G401.6 (cell line): Measurements from ENCODE around the gene SSRP1.
"Not testable (repeated sequence)": the region's sequence is repeated elsewhere in the genome, so short reads cannot be mapped to it uniquely, and the experiment has no call there.

ENCODE experiments used
- FAIRE-seq: peaks from 2 replicates; lab custom pipeline; 2012; peaks lifted over from hg19 to GRCh38; lab: Jason Lieb, UNC

Gene SSRP1

DNA sequence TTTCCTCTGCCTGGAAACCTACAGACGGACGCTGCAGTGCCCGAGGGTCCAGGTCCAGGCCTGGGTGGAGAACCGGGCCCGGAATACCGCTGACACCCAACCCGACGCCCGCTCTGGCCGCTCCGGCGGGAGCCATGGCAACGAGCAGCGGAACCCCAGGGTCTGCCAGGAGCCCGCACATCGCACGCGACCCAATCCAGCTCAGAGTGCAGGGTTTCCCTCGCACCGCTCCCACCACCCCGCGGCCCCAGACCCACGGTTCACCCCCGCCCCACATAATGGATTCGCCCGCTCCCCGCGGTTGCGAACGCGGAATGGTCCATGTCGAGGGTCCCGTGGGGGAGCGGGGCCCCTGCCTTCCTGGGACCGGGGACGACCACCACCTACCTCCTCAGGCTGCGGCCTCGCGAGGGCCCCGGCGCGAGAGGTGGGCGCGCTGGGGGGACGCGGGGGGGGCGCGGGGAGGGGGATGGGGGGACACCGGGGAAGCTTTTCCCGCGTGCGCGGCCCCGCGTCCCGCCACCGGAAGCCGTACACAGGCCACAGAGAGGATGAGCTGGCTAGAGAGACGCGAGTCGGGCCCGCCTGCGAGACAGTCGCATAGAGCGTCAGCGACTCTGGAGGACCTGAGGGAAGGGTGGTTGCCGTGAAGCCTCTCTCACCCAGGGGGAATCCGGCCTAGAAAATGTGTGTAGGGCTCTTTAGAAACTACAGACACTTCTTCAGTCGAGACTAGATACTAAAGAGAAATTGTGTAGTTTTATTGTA, at the start of gene SSRP1:
Gene SSRP1, minus strand, starts transcription at position 550 of the 768 bp plus-strand sequence. CDS start 771 bp downstream, outside the sequence.
- no peak for FAIRE-seq

DNA sequence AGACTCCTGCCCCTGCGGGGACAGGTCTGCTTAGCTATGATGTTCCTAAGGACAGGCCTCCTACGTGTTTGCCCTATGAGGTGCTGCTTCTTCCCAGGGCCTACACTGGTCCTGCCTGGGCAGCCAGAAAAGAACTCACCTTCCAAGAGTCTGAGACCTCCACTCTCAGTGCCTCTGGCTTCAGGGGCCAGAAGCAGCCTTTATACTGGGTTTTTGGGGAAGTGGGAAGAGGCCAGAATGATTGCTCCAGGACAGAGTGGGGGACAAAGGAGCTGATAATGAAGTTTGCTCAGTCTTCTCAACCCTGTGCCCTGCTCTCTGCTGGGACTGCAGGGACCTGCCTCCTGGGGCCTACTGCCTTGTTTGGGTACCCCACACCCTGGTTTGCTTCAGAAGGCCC, 45.3 kb upstream of the SSRP1 start, which contains the start of gene PRG3:
Gene PRG3, minus strand, starts transcription at position 176 of the 400 bp plus-strand sequence. CDS start 442 bp downstream, outside the sequence.
- no peak for FAIRE-seq

DNA sequence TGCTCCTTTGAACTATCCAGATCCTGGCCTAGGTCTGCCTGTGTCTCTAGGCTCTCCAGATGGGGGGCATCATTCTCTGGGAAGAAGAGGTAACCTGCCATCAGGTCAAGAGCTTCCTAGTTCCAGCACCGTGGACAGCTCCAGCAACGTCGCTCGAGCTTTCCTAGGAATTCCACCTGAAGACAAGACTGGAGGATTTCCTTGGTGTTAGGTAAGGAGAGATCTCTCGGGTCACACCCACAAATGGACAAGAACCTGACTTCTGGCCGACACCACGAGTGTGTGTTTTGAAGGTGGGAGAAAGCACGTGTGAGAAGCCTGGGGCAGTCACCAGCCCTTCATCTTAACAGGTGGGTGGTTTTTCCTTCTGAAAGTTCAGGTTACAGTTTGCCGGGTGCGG, 44.0 kb upstream of the SSRP1 start:
- no peak for FAIRE-seq

DNA sequence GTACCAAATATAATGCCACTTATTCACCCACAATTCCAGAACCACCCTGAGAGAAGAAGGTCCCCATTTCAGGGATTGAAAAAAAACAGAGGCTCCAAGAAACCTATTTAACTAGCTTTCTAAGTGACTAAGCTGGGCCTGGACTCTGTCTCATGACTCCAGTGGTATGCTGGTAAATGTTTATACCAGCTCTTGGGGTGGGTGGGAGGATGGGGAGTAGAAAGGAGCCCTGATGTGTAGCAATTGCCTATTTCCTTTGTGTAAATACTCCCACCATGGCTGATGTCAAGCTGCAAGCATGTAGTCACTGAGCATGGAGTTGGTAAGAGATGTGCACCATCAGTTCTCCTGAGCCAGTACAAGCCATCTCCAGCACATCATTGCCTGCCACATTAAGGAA, 42.5 kb upstream of the SSRP1 start:
- FAIRE-seq, result no peak

DNA sequence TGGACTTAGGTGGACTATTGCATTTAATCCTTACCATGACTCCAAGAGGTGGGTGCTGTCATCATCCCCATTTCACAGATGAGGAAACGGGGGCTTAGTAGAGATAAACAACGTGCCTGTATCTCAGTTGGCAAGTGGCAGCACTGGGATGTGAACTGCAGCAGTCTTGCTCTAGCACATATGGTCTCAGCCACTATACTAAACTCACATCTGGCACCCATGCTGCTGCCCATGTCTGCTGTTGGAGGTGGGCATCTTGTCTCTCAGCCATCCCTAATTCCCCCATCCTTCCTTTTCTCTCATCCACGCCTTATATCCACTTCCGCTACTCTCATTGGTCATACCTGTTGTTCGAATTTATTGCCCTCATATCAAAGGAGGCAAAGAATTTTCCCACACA, 41.4 kb upstream of the SSRP1 start:
- no peak for FAIRE-seq

DNA sequence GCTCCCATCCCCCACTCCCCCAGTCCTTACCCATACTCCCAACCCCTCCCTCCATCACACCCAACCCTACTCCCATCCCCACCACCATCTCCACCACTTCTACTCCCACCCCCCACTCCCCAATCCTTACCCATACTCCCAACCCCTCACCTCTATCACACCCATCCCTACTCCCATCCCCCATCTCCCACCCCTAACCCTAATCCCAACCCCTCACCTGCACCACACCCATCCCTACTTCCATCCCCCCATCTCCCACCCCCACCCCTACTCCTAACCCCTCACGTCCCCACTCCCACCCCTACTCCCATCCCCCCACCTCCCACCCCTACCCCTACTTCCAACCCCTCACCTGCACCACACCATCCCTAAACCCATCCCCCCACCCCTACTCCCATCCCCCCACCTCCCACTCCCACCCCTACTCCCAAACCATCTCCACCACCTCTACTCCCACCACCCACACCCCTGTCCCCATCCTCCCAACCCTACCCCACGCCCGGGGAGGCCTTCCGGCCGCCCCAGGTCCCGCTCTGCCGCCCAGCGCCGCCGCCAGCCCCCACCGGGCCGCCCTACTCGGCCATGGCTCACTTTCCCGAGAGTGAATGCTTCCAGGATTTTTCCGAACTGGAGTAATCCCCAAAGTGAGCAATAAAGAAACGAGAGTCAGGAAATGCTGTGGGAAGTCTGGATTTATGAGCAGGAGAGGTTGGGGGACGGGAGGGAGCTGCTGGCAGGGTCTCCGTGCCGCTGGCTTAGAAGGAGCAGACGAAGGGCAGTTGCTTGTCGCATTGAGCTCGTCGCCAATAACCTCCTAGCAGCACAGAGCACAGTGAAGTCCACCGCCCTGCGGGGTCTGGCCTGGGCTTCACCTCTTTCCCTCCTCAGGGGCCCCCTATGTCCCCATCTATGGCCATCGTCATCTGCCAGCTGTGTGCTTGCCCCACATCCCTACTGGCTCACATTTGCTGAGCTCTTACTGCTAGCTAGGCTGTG, 40.7 kb upstream of the SSRP1 start:
- no peak for FAIRE-seq

- FAIRE-seq, result no peak
Measured at GRCh38 chr11:57375490-57375889, 39.8 kb upstream of the SSRP1 start.

GRCh38 chr11:57374966-57375365, 39.3 kb upstream of the SSRP1 start:
- no peak for FAIRE-seq

- FAIRE-seq, result no peak
Measured at GRCh38 chr11:57373146-57373545, 37.5 kb upstream of the SSRP1 start.

DNA sequence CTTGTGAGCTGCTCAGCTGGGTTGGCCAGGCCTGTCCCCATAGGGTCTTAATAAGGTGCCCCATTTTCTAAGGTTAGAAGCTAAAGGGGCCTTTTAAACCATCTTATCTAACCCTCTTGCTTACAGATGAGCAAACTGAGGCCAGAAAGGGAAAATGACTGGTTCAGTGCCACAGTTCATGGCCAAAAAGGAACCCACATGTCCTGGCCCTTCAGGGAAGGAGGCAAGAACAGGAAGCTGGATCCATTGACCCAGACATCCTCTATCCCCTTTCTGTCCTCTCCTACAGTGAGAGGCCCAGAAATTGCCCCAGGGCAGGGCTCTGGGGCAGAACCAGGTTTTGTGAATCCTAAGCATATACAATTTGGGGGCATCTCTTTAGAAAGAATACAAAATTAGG, 35.2 kb upstream of the SSRP1 start:
- no peak for FAIRE-seq

GRCh38 chr11:57370251-57370650, 34.6 kb upstream of the SSRP1 start:
- no peak for FAIRE-seq

GRCh38 chr11:57368845-57369232, 33.1 kb upstream of the SSRP1 start:
- FAIRE-seq, result no peak

GRCh38 chr11:57368106-57368844, 32.6 kb upstream of the SSRP1 start:
- FAIRE-seq, result no peak

DNA sequence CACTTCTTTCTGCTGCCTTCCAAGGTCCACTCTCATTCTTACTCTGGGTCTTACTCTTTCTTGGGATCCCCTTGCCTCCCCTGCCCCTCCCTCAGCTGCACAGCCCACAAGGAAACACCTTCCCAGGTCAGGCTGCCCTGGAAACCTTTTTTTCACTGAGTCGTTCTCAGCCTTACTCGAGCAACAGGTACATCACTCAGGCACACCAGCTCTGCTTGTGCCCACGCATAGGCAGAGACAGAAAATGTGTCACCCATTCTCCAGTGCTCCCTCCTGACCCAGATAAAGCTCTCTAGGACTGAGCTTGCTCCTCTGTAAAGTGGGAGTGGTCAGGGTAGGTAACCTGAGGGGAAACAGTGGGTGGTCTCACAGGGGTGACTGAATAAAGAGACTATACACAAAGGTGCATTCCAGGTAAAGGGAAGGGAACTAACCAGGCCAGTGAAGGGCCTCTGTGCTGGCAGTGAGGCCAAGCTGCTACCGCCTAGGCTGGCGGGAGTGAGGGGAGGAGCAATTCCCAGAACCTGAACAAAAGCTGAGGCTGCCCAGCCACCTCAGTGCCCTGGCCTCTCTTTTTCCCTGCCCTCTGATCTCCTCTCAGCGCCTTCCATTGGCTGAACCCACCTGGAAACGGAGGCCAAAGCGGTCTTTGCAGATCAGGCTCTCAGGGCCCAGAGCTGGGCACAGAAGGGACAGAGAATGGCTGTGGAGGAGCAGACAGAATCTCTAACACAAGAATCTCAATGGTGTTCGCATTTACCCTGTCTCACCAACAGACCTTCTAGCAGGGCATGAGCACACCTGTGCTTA, 29.4 kb upstream of the SSRP1 start:
- FAIRE-seq, result no peak

DNA sequence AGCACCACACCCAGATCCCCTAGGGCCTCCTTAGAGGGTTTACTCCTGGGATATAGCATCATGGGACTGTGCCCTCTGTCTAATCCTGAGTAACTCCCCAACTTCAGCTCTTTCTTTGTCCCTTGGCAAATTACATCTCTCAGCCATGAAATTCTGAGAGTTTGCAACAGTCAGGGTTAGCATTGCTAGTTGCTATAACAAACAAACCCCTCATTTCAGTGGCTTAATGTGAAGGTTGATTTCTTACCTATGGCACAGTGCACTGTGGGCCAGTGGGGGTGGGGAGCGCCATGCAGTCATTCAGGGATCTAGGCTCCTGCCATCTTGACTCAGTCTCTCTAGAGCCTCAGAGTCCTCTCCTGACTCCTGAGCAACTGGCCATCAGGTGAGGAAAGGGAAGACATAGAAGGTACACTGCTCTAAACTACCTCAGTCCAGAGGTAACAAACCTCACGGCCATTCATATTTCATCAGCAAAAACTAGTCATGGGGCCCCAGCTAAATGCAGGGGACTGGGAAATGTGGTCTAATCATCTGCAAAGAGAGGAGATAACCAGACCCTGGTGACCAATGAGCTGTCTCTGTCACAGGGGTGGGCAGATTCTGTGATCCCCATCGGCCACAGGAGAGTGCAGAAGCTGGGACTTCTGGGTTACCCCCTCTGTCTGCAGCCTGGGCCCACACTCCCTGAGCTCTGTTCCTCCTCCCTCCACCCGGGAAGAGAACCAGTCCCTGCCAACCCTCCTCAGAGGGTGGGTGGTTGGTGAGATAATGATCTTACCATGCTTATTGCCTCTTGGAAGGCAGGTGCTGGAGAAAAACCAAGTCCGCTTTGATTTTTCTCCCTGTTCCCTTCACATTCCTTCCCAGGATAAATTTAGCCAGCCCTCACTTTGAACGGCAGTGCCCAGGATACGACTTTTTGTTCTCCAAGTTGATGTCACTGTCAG, 27.7 kb upstream of the SSRP1 start:
- no peak for FAIRE-seq

- no peak for FAIRE-seq
Measured at GRCh38 chr11:57361926-57362325, 26.2 kb upstream of the SSRP1 start.

DNA sequence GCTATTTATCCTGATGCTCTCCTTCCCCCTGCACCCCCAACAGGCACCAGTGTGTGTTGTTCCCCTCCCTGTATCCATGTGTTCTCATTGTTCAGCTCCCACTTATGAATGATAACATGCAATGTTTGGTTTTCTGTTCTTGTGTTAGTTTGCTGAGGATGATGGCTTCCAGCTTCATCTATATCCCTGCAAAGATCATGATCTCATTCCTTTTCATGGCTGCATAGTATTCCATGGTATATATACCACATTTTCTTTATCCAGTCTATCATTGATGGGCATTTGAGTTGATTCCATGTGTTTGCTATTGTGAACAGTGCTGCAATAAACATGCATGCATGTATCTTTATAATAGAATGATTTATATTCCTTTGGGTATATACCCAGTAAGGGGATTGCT, 25.7 kb upstream of the SSRP1 start:
- FAIRE-seq, result not testable (repeated sequence)

GRCh38 chr11:57360991-57361390, 25.3 kb upstream of the SSRP1 start:
- no peak for FAIRE-seq

DNA sequence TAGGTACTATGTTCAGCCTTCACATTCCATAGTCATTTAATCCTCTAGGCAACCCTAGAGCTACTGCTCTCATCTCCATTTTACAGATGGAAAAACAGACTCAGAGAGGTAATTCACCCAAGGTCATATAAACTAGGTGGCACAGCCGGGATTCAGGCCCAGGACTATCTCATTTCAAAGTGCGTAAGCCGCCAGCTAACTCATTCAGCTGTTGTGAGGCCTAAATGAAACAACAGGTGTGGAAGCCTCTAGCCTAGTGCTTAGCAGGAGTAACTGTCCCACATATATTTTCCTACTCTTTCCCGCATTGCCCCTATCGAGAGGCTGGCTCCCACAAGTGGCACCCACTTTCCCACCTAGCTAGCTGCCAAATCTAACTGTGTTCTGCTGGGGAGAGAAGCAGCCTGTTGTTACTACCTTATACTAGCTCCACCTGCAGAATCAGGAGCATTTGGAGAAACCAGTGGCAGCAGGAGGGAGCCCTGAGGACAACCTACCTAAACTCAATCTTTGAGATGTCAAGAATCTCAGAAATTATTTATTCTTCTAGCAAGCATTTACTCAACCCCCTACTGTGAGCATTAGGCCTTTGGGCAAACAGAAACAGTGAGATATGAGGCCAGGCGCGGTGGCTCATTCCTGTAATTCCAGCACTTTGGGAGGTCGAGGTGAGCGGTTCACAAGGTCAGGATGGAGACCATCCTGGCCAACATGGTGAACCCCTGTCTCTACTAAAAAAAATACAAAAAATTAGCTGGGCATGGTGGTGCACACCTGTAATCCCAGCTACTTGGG, 24.4 kb upstream of the SSRP1 start:
- FAIRE-seq, result no peak

DNA sequence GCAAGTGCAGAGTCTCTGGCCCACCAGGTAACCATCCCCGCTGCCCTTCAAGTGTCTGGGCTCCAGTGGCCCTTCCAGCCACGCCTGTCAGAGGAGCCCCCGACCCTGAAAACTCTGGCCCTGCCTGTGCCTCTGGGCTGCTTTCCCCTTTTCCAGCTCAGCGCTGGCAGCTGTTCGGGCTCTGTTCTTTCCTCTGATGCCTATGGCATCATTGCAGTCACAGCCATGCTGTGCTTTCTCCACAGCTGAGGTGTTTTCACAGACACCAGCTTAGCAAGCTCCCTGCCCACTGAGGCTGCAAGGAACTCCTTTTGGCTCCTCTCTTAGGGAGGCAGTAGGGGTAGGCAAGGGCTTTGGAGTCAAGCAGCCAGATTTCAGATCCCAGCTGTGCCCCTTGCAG, 23.7 kb upstream of the SSRP1 start:
- FAIRE-seq, result no peak
